GM12878 (cell line): ENCODE measurements around the gene CCDC61. TPM values are rescaled to one million over a fixed set of nuclear protein-coding genes. Genes with fewer than 3 reads are reported as not detected.

Experiments used
- ATF3 ChIP-seq: IDR thresholded peaks from 2 replicates; pipeline ENCODE4 v1.6.1; 2011; ENCODE audit warnings: low read depth, mild to moderate bottlenecking, low read length, moderate library complexity, borderline replicate concordance; ENCODE audit errors: extremely low read depth
- BMI1 ChIP-seq: fragments of 450-650 bp; IDR thresholded peaks from 2 replicates; pipeline ENCODE4 v1.6.1; 2016; ENCODE audit warnings: mild to moderate bottlenecking, moderate library complexity, borderline replicate concordance
- CHD1 ChIP-seq: IDR thresholded peaks from 2 replicates; pipeline ENCODE4 v1.6.1; 2012; ENCODE audit warnings: low read depth, low read length, improper control_type of control experiment
- CTCF ChIP-seq, 3 experiments: IDR thresholded peaks in 2 of 3; conservative IDR thresholded peaks in 1 of 3; 2 replicates each; pipeline ENCODE4 v1.5.1; 2011; ENCODE audit warnings: low read depth in 3 of 3, low read length in 3 of 3, mild to moderate bottlenecking in 3 of 3, control low read depth in 2 of 3, moderate library complexity in 2 of 3, inconsistent platforms in 1 of 3, mixed read lengths in 1 of 3; ENCODE audit not compliant: control insufficient read depth in 2 of 3, insufficient read depth in 1 of 3; ENCODE audit errors: extremely low read depth in 1 of 3
- ETV6 ChIP-seq, 2 experiments: fragments of 450-650 bp in 1 of 2; IDR thresholded peaks in 1 of 2; conservative IDR thresholded peaks in 1 of 2; 2 replicates each; pipeline ENCODE4 v1.6.1; 2014; ENCODE audit warnings: antibody characterized with exemption in 1 of 2, borderline replicate concordance in 1 of 2, low read depth in 1 of 2, mild to moderate bottlenecking in 1 of 2, moderate library complexity in 1 of 2
- IKZF2 ChIP-seq, 2 experiments: fragments of 450-650 bp; IDR thresholded peaks; 2 replicates each; pipeline ENCODE4 v1.6.1; 2017; ENCODE audit warnings: mild to moderate bottlenecking in 2 of 2, moderate library complexity in 2 of 2
- NR2C1 ChIP-seq: fragments of 450-650 bp; IDR thresholded peaks from 2 replicates; pipeline ENCODE4 v1.6.1; 2017; ENCODE audit warnings: antibody characterized with exemption, mild to moderate bottlenecking, moderate library complexity
- RB1 ChIP-seq: fragments of 450-650 bp; formaldehyde crosslinking; IDR thresholded peaks from 2 replicates; pipeline ENCODE4 v1.6.1; 2017; ENCODE audit warnings: mild to moderate bottlenecking, borderline replicate concordance
- RUNX3 ChIP-seq: IDR thresholded peaks from 2 replicates; pipeline ENCODE4 v1.6.1; 2012; ENCODE audit warnings: low read length, inconsistent platforms
- SIX5 ChIP-seq: IDR thresholded peaks from 2 replicates; pipeline ENCODE4 v1.6.1; 2011; ENCODE audit warnings: mild to moderate bottlenecking, low read depth, low read length, moderate library complexity; ENCODE audit not compliant: severe bottlenecking
- SMAD5 ChIP-seq: IDR thresholded peaks from 2 replicates; pipeline ENCODE4 v1.6.1; 2016; ENCODE audit warnings: antibody characterized with exemption, low read depth
- TBL1XR1 ChIP-seq: IDR thresholded peaks from 2 replicates; pipeline ENCODE4 v1.6.1; 2012; ENCODE audit warnings: low read depth, low read length, improper control_type of control experiment
- ZBED1 ChIP-seq: IDR thresholded peaks from 2 replicates; pipeline ENCODE4 v1.6.1; 2016; ENCODE audit warnings: borderline replicate concordance
- ZBTB33 ChIP-seq: fragments of 450-650 bp; IDR thresholded peaks from 2 replicates; pipeline ENCODE4 v1.6.1; 2017; ENCODE audit warnings: mild to moderate bottlenecking
- ZNF24 ChIP-seq: fragments of 450-650 bp; IDR thresholded peaks from 2 replicates; pipeline ENCODE4 v1.6.1; 2017; ENCODE audit warnings: antibody characterized with exemption, mild to moderate bottlenecking
- ZSCAN29 ChIP-seq: fragments of 450-650 bp; IDR thresholded peaks from 2 replicates; pipeline ENCODE4 v1.6.1; 2017; ENCODE audit warnings: mild to moderate bottlenecking, moderate library complexity
- ZZZ3 ChIP-seq: IDR thresholded peaks from 2 replicates; pipeline ENCODE4 v1.6.1; 2011; ENCODE audit warnings: low read depth; ENCODE audit not compliant: control insufficient read depth, insufficient read length
- polyA plus RNA-seq, 11 experiments: library from polyadenylated mRNA; depleted of rRNA in 4 of 11; unstranded in 6 of 11; stranded (reverse) in 5 of 11; fragments of >200 nt; fragmentation: Nextera tagmentation in 4 of 11; fragmentation: Illumina TruSeq in 1 of 11; extraction: Ambion mirVana in 4 of 11; extraction: Trizol in 1 of 11; gene quantifications; 1 replicate in 1 of 11; 2 replicates in 10 of 11; pipeline versions ENCODE4 v1.2.1 to v1.2.3, GENCODE V29; 2011 to 2016; ENCODE audit warnings: inconsistent platforms in 2 of 11, missing spikeins in 2 of 11, low read depth in 1 of 11
- total RNA-seq, 4 experiments: library from RNA; depleted of rRNA in 3 of 4; stranded (reverse); fragments of >200 nt in 3 of 4; fragmentation: Illumina TruSeq in 1 of 4; extraction: Trizol in 1 of 4; gene quantifications; 2 replicates each; pipeline versions ENCODE4 v1.2.1 to v1.2.3, GENCODE V29; 2013 to 2021
- TF ChIP-seq, protein P1 (sequence below): IDR thresholded peaks from 2 replicates; pipeline ENCODE4 v1.6.1; 2012; ENCODE audit warnings: improper control_type of control experiment, low read depth, low read length; ENCODE audit not compliant: insufficient replicate concordance
- TF ChIP-seq, protein P2 (sequence below): IDR thresholded peaks from 2 replicates; pipeline ENCODE4 v1.6.1; 2012; ENCODE audit warnings: low read depth, low read length, improper control_type of control experiment

The CCDC61 gene
- total and polyA plus RNA-seq, 10 of the 15 experiments (the other 5 are each of a cell fraction or from before 2014, with no cell fraction given) = 0.27 to 27.1 (median 8.7) TPM

GRCh38 chr19:45994998-45995714 lies at the start of gene CCDC61 (continued):
- TF ChIP-seq, protein P1, sequence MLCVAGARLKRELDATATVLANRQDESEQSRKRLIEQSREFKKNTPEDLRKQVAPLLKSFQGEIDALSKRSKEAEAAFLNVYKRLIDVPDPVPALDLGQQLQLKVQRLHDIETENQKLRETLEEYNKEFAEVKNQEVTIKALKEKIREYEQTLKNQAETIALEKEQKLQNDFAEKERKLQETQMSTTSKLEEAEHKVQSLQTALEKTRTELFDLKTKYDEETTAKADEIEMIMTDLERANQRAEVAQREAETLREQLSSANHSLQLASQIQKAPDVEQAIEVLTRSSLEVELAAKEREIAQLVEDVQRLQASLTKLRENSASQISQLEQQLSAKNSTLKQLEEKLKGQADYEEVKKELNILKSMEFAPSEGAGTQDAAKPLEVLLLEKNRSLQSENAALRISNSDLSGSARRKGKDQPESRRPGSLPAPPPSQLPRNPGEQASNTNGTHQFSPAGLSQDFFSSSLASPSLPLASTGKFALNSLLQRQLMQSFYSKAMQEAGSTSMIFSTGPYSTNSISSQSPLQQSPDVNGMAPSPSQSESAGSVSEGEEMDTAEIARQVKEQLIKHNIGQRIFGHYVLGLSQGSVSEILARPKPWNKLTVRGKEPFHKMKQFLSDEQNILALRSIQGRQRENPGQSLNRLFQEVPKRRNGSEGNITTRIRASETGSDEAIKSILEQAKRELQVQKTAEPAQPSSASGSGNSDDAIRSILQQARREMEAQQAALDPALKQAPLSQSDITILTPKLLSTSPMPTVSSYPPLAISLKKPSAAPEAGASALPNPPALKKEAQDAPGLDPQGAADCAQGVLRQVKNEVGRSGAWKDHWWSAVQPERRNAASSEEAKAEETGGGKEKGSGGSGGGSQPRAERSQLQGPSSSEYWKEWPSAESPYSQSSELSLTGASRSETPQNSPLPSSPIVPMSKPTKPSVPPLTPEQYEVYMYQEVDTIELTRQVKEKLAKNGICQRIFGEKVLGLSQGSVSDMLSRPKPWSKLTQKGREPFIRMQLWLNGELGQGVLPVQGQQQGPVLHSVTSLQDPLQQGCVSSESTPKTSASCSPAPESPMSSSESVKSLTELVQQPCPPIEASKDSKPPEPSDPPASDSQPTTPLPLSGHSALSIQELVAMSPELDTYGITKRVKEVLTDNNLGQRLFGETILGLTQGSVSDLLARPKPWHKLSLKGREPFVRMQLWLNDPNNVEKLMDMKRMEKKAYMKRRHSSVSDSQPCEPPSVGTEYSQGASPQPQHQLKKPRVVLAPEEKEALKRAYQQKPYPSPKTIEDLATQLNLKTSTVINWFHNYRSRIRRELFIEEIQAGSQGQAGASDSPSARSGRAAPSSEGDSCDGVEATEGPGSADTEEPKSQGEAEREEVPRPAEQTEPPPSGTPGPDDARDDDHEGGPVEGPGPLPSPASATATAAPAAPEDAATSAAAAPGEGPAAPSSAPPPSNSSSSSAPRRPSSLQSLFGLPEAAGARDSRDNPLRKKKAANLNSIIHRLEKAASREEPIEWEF = no peak
- TF ChIP-seq, protein P2, sequence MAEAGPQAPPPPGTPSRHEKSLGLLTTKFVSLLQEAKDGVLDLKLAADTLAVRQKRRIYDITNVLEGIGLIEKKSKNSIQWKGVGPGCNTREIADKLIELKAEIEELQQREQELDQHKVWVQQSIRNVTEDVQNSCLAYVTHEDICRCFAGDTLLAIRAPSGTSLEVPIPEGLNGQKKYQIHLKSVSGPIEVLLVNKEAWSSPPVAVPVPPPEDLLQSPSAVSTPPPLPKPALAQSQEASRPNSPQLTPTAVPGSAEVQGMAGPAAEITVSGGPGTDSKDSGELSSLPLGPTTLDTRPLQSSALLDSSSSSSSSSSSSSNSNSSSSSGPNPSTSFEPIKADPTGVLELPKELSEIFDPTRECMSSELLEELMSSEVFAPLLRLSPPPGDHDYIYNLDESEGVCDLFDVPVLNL = no peak
- TF ChIP-seq SMAD5 (0 out of 2 replicates have a peak, but pooled peaks have one; percentile 24), BMI1 (no peak), NR2C1 (peak; percentile 28; the same call in 1 of the 2 replicates), SIX5 (no peak), ZNF24 (no peak), CHD1 (no peak), ZZZ3 (no peak), TBL1XR1 (no peak), RB1 (no peak), ATF3 (peak; percentile 69; the same call in 1 of the 2 replicates), IKZF2 (IDR thresholded peaks at IDR 0.05) (no peak; a peak in 1 of 4 replicates), CTCF (IDR thresholded peaks at IDR 0.05 in 2 of 3, conservative IDR thresholded peaks at IDR 0.05 in 1 of 3; ENCODE audit: control insufficient read depth in 2 of 3, extremely low read depth in 1 of 3, insufficient read depth in 1 of 3, low read depth in 3 of 3, low read length in 3 of 3) (no peak), RUNX3 (peak; percentile 25), ZBED1 (no peak), ZSCAN29 (no peak), ZBTB33 (no peak), ETV6 (conservative IDR thresholded peaks at IDR 0.05 in 1 of 2, IDR thresholded peaks at IDR 0.05 in 1 of 2; ENCODE audit: borderline replicate concordance in 1 of 2, low read depth in 1 of 2) (no peak)
